GM19438 (cell line): ENCODE results near the gene FSCN2.

Experiments
- ATAC-seq: cut with Tn5 transposase; IDR thresholded peaks from one replicate; pipeline ENCODE4 v1.9.1; 2021; ENCODE audit warnings: low read depth; ENCODE audit not compliant: unreplicated experiment

Gene FSCN2

DNA sequence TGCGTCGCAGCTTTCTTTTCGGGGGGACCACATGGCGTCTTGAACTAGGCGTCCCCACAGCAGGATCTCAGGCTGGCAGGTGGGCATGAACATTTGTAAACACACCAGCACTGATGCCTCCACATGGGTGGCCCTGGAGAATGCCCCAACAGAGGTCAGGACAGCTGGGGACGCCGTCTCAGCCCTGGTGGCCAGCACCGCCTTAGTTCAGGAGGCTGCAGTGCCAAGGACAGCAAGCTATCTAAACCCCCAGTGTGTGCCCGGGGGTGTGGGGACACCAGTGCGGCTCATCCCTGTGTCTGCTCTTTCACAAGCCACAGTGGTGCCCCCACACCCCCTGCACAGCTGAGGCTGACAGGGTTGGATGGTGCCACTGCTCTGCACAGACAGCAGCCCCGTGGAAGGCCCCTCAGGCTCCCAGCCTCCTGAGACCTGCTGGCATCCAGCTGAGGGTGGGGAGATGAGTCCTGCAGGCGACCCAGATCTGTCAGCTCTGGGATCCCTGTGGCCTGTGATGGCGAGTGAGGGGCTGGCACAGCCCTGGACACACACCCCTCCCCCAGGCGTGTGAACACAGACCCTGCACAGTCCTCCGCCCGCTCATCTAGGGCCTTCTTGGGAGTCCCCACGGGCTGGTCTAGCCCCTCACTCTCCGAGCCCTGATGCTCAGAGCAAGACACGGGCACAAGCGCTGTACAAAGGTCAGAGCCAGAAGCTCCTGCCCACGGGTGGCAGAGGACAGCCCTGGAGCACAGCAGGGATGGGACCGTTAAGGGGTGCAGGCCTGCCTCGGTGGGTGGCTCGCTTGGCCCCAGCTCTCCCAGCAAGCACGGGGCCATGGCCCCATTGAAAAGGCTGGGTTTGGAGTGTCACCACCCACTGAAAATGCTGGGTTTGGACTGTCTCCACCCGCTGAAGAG lies 10.7 kb downstream of the FSCN2 start:
- no peak for ATAC-seq

DNA sequence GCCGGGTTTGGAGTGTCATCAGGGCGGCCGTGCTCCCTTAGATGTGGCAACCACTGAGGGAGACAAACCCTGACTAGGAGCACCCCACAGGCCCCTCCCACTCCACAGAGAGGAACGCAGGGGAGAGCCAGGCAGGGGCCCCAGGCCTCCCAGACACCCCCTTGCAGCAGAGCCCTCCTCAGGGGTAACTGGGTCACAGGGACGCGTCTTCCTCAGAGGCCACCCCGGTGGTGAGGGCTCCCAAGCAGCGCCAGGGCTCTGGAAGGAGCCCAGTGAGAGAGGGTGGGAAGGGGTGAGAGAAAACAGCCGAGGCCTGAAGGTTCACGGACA lies 11.4 kb downstream of the FSCN2 start:
- ATAC-seq = no peak

- no peak for ATAC-seq
These were observed 11.9 kb downstream of the FSCN2 start for GRCh38 chr17:81539961-81540675.

GRCh38 chr17:81540676-81541027 lies 12.5 kb downstream of the FSCN2 start:
- no peak for ATAC-seq

DNA sequence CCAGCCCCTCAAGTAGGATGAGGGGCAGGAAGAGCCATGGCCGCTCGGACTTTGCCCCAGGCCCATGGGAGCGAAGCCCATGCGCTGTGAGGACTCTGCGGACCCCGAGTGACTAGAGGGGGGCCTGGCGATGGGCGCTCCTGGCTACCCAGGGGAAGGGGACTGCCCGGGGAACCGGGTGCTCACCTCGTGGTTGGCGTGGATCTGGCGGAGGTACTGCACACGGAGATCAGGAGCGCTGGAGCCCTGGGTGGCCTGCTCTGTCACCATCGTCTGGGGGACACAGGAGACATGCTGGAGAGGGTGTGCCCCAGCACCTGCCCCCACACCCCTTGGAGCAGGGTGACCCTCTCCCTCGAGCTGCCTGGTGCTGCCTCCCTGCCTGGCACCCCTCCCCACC lies 12.9 kb downstream of the FSCN2 start:
- ATAC-seq = no peak

- ATAC-seq = no peak
These were observed 14.5 kb downstream of the FSCN2 start for GRCh38 chr17:81542431-81543338.

DNA sequence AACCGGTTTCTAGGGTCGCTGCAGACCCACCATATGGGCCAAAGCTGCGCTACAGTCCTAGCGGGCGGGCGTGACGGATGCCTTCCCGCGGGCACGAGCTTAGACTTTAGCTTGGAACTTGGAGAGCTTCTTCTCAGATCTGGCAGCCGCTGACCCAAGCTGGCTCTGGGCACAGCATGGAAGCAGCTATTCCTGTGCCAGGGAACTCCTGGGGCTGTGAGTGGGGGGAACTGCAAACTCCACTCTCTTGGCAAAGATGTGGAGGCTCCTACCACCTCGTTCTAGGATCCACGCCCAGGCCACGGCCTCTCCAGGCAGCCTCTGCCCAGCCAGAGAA lies 15.1 kb downstream of the FSCN2 start:
- ATAC-seq = no peak

DNA sequence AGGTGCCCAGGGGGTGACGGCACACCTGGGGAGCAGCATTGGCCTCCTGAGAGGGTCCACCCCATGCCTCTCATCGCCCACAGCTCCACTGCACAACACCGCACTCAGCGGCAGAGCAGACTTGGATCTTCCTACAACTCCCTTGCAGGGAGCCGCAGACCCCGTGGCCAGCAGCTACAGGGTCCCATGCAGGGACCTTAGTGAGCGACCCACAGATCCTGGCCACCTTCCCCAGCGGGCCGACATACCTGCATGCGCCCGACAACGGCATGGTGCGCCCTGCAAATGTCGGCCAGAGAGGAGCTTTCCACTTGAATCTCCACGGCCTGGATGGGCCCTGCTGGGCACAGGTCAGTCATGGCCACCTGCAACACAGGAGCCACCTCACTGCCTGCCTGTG lies 15.6 kb downstream of the FSCN2 start:
- no peak for ATAC-seq

- no peak for ATAC-seq
These were observed 16.3 kb downstream of the FSCN2 start for GRCh38 chr17:81544281-81544974.

- ATAC-seq = no peak
These were observed 17.2 kb downstream of the FSCN2 start for GRCh38 chr17:81545160-81545949.

DNA sequence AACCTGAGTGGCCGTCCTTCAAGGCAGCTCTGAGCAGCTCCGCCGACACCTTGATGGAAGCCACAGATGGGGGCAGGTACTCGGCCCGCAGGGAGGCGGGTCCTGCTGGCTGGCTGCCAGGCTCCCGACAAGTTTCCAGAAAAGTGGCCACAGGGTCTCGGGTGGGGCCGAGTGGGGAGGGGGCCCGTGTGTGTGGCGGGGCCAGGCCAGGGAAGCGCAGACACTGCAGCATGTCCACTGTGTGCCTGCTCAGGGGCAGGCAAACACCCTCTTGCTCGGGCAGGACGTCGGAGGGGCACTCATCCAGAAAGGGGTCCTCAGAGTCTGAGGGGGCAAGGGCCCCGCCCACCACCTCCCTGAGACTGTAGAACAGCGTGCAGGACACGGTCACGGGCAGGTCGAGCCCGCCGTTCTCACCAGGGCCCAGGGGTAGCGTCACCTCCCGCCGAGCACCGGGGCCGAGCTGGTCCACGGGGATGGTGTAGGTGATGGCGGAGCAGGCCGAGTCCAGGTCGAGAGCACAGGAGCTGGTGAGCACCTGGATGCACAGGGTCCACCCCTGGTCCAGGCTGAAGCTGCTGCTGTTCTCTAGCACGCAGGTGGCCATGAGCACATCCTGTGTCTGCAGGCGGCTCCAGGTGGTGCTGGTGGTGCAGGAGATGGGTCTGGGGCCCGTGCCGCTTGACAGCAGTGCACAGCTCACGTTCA lies 18.9 kb downstream of the FSCN2 start:
- ATAC-seq = no peak

GRCh38 chr17:81547614-81547982 lies 19.4 kb downstream of the FSCN2 start:
- no peak for ATAC-seq

- ATAC-seq = no peak
These were observed 20.9 kb downstream of the FSCN2 start for GRCh38 chr17:81549031-81549557.

GRCh38 chr17:81549826-81550225 lies 21.6 kb downstream of the FSCN2 start:
- ATAC-seq = no peak

GRCh38 chr17:81550285-81550684 lies 22.1 kb downstream of the FSCN2 start:
- ATAC-seq = no peak

GRCh38 chr17:81550830-81551457 lies 22.8 kb downstream of the FSCN2 start:
- no peak for ATAC-seq

- ATAC-seq = peak; percentile 3
These were observed 23.5 kb downstream of the FSCN2 start for GRCh38 chr17:81551458-81552243.
